Fibroblast of villous mesenchyme (primary cell): Measurements from ENCODE around the gene C11orf68. TPM values are rescaled to one million over a fixed set of nuclear protein-coding genes. Genes with fewer than 3 reads are reported as not detected.

Source experiments
- DNase-seq: peaks from one replicate; pipeline ENCODE4 v3.0.0-alpha.2; 2010; ENCODE audit warnings: low read depth
- H3K4me3 ChIP-seq: 2 replicates; pipeline ENCODE4 v1.5.1; 2011; ENCODE audit warnings: low read depth, mild to moderate bottlenecking, low read length
- total RNA-seq: library from RNA; depleted of rRNA; stranded (reverse); fragments of >200 nt; gene quantifications from 2 replicates; pipeline ENCODE4 v1.2.3, GENCODE V29; 2012
- TF ChIP-seq, protein P1 (sequence below): IDR thresholded peaks from 2 replicates; pipeline ENCODE4 v1.5.1; 2012; ENCODE audit warnings: low read depth, mild to moderate bottlenecking, low read length; ENCODE audit not compliant: insufficient read depth

C11orf68 gene
- total RNA-seq, 1 donor = 31.5 TPM

DNA sequence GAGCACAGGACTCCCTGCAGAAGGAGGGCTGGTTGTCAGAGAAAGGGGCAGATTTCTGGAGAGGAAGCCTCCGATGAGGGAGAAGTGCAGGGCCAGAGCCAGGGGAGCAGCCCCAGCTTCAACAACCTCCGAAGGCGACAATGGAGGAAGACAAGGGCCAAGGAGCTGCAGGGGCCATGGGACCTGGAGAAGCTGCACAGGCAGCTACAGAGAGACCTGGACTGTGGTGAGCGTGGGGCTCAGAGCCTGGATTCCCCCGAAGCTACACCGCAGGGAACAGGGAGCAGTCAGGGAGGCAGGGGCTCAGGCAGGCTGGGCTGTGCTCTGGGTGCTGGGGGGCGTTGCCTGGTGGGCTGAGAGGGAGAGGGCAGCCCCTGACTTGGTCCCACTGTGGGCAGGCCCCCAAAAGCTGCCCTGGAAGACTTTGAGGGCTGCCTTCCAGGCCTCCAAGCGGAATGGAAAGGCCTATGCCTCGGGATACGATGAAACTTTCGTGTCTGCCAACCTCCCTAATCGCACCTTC, 28.8 kb upstream of the C11orf68 start:
- no peak overlapping the region for H3K4me3 ChIP-seq
- TF ChIP-seq, protein P1, sequence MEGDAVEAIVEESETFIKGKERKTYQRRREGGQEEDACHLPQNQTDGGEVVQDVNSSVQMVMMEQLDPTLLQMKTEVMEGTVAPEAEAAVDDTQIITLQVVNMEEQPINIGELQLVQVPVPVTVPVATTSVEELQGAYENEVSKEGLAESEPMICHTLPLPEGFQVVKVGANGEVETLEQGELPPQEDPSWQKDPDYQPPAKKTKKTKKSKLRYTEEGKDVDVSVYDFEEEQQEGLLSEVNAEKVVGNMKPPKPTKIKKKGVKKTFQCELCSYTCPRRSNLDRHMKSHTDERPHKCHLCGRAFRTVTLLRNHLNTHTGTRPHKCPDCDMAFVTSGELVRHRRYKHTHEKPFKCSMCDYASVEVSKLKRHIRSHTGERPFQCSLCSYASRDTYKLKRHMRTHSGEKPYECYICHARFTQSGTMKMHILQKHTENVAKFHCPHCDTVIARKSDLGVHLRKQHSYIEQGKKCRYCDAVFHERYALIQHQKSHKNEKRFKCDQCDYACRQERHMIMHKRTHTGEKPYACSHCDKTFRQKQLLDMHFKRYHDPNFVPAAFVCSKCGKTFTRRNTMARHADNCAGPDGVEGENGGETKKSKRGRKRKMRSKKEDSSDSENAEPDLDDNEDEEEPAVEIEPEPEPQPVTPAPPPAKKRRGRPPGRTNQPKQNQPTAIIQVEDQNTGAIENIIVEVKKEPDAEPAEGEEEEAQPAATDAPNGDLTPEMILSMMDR = no peak
- no peak for DNase-seq

DNA sequence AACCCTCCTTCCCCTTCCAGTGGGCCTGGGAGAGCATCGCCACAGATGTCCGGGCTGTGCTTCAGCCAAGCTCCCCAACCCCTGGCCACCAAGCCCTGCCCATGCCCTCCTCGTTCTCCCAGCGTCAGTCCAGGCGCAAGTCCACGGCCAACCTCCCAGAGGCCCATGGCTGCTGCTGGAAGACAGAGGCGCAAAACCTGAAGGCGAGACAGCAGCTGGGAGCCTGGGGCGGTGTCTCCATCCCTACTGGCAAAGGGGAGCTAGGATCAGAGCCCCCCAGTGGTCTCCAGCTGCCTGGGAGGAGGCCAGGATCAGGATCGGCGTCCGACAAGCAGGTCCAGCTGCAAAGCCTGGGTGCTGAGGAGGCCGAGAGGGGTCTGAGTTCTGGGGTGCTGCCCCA, 28.3 kb upstream of the C11orf68 start:
- DNase-seq = no peak
- TF ChIP-seq, protein P1 = no peak
- H3K4me3 ChIP-seq = no peak overlapping the region

DNA sequence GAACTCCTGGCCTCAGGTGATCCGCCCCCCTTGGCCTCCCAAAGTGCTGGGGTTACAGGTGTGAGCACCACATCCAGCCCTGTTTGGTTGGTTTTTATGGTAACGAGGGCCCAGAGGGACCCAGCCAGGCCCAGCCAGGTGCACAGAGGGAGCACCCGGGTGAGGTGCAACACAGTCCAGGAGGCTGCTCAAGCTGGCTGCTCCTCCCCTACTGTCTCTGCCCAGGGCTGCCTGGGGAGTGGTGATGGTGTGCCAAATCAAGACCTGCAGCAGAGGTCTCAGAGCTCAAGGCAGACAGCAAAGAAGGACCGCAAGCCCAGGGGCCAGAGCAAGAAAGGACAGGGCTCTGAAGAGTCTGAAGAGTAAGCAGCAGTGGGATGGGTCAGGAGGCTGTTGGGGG, 27.8 kb upstream of the C11orf68 start:
- no peak for DNase-seq
- no peak overlapping the region for H3K4me3 ChIP-seq
- TF ChIP-seq, protein P1 = no peak

DNA sequence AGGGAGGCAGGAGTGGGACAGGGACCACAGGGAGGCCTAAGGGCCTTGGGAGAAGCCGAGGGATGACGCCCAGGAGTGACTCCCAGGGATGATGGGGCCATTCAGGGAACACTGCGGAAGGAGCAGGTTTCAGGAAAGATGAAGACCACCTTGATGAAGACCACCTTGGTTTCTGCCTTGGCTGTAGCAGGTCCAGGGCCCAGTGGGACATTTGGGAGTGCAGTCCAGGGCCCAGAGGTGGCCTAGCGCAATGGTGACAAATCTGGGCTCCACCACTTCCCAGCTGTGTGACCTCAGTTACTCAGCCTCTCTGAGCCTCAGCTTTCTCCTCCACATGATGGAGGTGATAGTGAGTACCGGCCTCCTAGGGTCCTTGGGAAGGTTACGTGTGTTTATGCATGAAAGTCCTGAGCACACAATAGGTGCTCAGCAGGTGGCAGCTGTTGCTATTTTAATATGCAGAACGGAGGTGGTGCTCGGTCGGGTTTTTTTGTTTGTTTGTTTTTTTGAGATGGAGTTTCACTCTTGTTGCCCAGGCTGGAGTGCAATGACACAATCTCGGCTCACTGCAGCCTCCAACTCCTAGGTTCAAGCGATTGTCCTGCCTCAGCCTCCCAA, 27.2 kb upstream of the C11orf68 start:
- TF ChIP-seq, protein P1 = no peak
- H3K4me3 ChIP-seq = no peak overlapping the region
- DNase-seq = no peak

DNA sequence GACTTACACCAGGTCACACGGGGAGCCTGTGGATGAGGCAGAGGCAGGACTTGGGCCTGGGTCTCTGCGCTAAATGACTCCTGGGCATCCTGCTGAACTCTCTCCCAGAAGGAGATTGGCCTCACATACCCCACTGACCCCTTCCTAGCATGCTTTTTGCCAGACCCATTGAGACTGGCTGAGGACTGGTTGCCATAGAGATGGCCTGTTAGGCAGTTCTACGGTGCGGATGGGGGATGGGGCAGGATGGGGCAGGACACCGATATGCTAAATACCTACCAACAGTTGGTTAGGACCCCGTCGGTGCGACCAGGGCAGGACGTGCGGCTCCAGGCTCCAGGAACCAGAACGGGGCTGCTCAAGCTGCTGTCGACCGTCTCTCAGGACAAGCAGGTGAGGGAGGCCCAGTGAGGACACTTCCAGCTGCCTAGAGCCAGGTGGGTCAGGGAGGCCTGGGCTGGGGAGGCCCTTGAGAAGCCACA, 26.6 kb upstream of the C11orf68 start, which contains the start of gene TSGA10IP:
TSGA10IP (plus strand) TSS at position 51 of the 482 bp plus-strand sequence; CDS start at position 247, 196 bp downstream.
- H3K4me3 ChIP-seq = no peak within 1 kb of the TSS
- no peak for DNase-seq
- TF ChIP-seq, protein P1 = no peak

DNA sequence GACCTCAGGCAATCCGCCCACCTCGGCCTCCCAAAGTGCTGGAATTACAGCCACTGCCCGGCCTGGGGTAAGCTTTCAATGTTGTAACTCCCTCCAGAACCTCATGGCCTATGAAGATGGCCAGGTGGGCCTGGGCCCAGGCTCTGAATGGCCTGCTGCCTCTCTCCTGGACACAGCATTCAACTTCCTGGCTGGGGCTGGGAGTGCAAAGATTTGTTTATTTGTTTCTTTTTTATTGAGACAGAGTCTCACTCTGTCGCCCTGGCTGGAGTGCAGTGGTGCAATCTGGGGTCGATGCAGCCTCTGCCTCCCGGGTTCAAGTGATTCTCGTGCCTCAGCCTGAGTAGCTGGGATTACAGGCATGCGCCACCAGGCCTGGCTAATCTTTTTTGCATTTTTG, 25.9 kb upstream of the C11orf68 start:
- no peak for DNase-seq
- TF ChIP-seq, protein P1 = no peak
- no peak overlapping the region for H3K4me3 ChIP-seq
